HG02870 (cell line): ENCODE results near the gene R3HDM1.

Experiments
- ATAC-seq: cut with Tn5 transposase; IDR thresholded peaks from one replicate; pipeline ENCODE4 v1.9.1; 2021; ENCODE audit warnings: mild to moderate bottlenecking, moderate library complexity; ENCODE audit not compliant: unreplicated experiment

The R3HDM1 gene

GRCh38 chr2:135773319-135773718 is 242.0 kb downstream of the R3HDM1 start:
- ATAC-seq = no peak

GRCh38 chr2:135773917-135774316 is 242.6 kb downstream of the R3HDM1 start:
- ATAC-seq = no peak
